Activated T-helper 1 cell treated with anti-CD3 and anti-CD28 coated beads, Interleukin-12 subunit alpha, Interleukin-12 subunit beta, Interleukin-2, Interleukin-4 antibody, amounts not matched to agents 30 ng/mL and 10 ng/mL and 1 ng/mL, durations not matched to agents 14 hours and 24 hours and 36 hours (primary cell): ENCODE results near the gene SENP1. TPM values are rescaled to one million over a fixed set of nuclear protein-coding genes. Genes with fewer than 3 reads are reported as not detected.
A peak's percentile ranks its signal among the peaks of the same experiment; 100 is the strongest.

Source experiments
- DNase-seq: peaks from one replicate; pipeline ENCODE4 v3.0.0; 2021; ENCODE audit warnings: low spot score
- H3K27ac Mint-ChIP-seq: one replicate; pipeline ENCODE4 v1.8.0; 2021; ENCODE audit warnings: mild to moderate bottlenecking, mixed read lengths
- H3K27me3 Mint-ChIP-seq: one replicate; pipeline ENCODE4 v1.8.0; 2022; ENCODE audit warnings: mild to moderate bottlenecking, moderate library complexity, mixed read lengths; ENCODE audit not compliant: insufficient read depth
- H3K36me3 Mint-ChIP-seq: one replicate; pipeline ENCODE4 v1.8.0; 2021; ENCODE audit warnings: low read depth, mixed read lengths
- H3K4me1 Mint-ChIP-seq: one replicate; pipeline ENCODE4 v1.8.0; 2021; ENCODE audit warnings: low read depth, mixed read lengths
- H3K4me3 Mint-ChIP-seq: one replicate; pipeline ENCODE4 v1.8.0; 2021; ENCODE audit warnings: mild to moderate bottlenecking, moderate library complexity, mixed read lengths
- H3K9me3 Mint-ChIP-seq: one replicate; pipeline ENCODE4 v1.8.0; 2021; ENCODE audit warnings: mixed read lengths
- intact Hi-C: fragments of 100-400 bp; cut with micrococcal nuclease; formaldehyde crosslinking; loops from one replicate; pipeline ENCODE4 v1.15.1; 2024
- total RNA-seq: library from RNA; stranded (reverse); gene quantifications from 2 replicates; pipeline ENCODE4 v1.2.3, GENCODE V29; 2022

The SENP1 gene
- total RNA-seq, 1 donor from 2014 or later = 52.2 TPM

DNA sequence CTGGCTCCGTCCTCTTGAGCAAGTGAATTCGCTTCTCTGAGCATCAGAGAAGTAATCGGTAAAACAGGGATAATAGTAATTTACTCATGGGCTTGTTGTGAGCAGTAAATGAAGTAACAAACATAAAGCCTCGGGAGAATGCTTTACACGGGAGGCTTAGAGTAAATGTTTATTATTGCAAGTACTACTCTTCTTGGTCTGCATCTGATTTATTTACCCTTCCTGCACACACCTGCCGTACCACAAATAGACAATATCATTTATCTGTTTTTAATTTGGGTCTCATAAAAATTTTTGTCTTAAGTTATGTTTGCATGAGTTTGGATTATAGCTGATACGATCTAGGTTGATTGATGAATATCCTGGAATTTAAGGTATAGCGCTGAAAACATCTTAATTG, 93.8 kb downstream of the SENP1 start:
- no peaks in the 10 kb centered on the region for H3K9me3 Mint-ChIP-seq
- intact Hi-C loops = no loop called here
- no peaks in the 10 kb centered on the region for H3K36me3 Mint-ChIP-seq
- no peaks in the 10 kb centered on the region for H3K4me1 Mint-ChIP-seq
- H3K4me3 Mint-ChIP-seq = no peak overlapping the region
- no peak for DNase-seq
- H3K27ac Mint-ChIP-seq = no peak overlapping the region
- peaks cover 56% of the 10 kb centered on the region for H3K27me3 Mint-ChIP-seq

DNA sequence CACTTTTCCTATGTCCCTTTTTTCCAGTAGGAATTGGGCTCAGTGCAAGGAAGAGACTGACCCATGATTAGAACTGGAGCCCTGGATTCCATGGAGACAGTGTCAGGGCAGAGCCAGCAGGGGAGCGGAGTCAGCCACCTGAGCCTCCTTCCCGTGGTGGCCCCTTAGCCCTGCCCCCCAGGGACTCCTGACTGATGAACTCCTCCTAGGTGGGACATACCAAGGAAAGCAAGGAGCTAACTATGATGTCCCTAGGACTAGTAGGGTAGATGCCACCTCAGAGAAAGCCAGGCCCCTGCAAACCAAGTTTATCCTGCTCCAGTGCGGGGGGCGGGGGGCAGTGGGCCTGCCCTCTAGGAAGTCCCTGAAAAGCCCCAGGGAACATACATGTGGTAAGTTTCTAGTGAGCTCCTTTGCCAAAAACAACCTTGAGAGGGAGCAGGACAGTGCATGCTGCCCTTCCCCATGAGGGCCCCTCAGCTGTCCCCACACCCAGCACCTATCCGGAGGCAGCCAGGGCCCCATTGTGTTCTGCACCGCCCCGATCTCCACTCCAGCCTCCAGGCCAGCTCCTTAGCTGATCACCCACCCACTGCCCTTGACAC, 95.4 kb downstream of the SENP1 start:
- H3K9me3 Mint-ChIP-seq = no peaks in the 10 kb centered on the region
- H3K4me1 Mint-ChIP-seq = no peaks in the 10 kb centered on the region
- no peak overlapping the region for H3K4me3 Mint-ChIP-seq
- H3K27ac Mint-ChIP-seq = no peak overlapping the region
- no peaks in the 10 kb centered on the region for H3K36me3 Mint-ChIP-seq
- DNase-seq = no peak
- H3K27me3 Mint-ChIP-seq = peaks cover 65% of the 10 kb centered on the region
- intact Hi-C loops = no loop called here

DNA sequence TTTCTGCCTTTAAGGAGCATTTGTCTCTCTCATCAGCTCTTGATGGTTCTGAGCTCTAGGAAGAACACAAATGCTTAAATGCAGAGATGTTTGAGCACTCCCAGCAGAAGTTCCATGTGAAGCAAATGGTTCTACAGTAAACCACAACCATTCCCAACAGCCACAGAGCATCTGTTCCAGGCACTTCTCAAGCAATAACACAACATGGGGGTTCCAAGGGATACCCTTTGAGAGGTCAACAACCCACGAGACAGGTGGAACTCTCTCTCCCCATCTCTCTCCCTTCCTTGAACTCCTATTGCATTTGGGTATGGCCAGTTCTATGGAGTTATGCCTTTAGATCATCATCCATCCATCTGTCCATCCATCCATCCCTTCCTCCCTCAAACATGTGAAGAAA, 96.4 kb downstream of the SENP1 start:
- Mint-ChIP-seq H3K4me1 (no peaks in the 10 kb centered on the region), H3K27me3 (peaks cover 68% of the 10 kb centered on the region), H3K9me3 (no peaks in the 10 kb centered on the region), H3K36me3 (no peaks in the 10 kb centered on the region), H3K27ac (no peak overlapping the region), H3K4me3 (no peak overlapping the region)
- intact Hi-C loops = no loop called here
- no peak for DNase-seq

DNA sequence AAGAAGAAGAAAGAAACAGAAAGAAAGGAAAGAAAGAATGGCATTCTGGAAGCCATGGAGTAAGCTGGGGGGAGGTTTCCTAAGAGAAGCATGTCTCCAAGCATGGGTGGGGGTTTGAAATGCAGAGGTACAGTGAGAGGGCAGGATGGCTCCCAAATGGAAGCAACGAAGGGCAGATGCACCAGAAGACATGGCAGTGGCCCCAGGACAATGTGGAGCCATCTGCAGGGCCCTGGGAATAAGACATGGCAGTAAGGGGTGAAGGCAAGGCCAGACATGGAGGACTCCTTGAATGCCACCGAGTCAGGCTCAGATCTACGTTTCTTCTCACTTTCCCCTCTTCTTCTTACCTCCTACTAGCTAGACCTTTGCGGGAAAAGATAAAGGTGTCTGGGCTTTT, 96.9 kb downstream of the SENP1 start:
- Mint-ChIP-seq H3K9me3 (no peaks in the 10 kb centered on the region), H3K4me1 (peaks cover under 1% of the 10 kb centered on the region), H3K4me3 (no peak overlapping the region), H3K27ac (no peak overlapping the region), H3K27me3 (peaks cover 69% of the 10 kb centered on the region), H3K36me3 (no peaks in the 10 kb centered on the region)
- no peak for DNase-seq
- intact Hi-C loops = no loop called here

DNA sequence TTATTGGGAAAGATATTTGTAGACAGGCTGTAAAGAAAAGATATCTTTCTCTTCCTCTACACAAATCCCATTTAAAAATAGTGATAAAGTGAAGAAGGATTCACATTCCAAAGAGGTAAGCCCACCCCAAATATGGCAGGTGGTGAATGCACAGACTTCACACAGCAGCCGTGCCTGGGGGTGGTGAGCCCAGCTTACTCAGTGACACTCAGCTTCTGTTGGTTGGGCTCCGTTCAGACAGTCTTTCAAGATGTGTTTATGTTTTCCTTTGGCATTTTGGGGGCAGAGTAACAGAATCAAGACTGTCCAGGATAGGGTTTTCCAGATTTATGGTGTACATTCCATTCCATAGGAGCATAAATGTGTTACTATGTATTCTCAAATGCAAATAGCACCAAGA, 97.5 kb downstream of the SENP1 start:
- Mint-ChIP-seq H3K27ac (no peak overlapping the region), H3K36me3 (no peaks in the 10 kb centered on the region), H3K4me3 (no peak overlapping the region), H3K27me3 (peaks cover 70% of the 10 kb centered on the region), H3K9me3 (no peaks in the 10 kb centered on the region), H3K4me1 (peaks cover 7% of the 10 kb centered on the region)
- intact Hi-C loops = no loop called here
- DNase-seq = no peak

DNA sequence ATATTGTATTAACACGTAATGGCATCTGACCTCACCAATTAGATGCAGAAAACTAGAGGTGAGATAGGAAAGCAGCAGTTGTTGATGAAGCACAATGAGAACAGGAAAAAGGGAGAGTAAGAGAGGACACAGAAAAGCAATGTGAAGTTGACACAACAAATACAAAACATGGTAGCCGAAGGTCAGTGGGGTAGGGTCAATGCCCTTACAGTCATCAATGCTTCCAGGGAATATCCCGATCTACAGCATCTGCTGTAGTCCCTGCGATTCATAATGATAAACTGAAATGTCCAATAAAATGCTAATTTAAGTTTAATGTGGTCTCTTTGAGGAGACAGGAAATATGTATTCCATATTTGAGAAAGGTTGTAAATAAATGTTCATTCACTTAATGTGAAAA, 98.7 kb downstream of the SENP1 start:
- Mint-ChIP-seq H3K36me3 (no peaks in the 10 kb centered on the region), H3K4me3 (no peak overlapping the region), H3K9me3 (no peaks in the 10 kb centered on the region), H3K4me1 (peaks cover 18% of the 10 kb centered on the region), H3K27me3 (peaks cover 72% of the 10 kb centered on the region), H3K27ac (no peak overlapping the region)
- no peak for DNase-seq
- intact Hi-C loops = no loop called here

DNA sequence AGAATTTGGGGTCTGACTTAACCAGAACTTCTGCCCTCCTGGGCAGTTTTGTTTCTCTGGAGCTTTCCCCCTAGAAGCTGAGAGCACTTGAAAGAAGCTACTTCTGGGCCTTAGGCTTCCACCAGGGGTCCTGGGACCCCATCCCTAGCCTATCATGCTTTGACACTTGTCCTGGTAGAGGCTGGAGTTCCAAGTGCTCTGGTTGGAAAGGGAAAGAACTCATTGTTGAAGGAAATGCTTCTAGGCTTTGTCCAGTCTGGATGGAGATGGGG, 100.2 kb downstream of the SENP1 start:
- Mint-ChIP-seq H3K4me3 (no peak overlapping the region), H3K9me3 (no peaks in the 10 kb centered on the region), H3K4me1 (peaks cover 32% of the 10 kb centered on the region), H3K36me3 (no peaks in the 10 kb centered on the region), H3K27me3 (peaks cover 78% of the 10 kb centered on the region), H3K27ac (no peak overlapping the region)
- no peak for DNase-seq
- intact Hi-C loops = no loop called here

DNA sequence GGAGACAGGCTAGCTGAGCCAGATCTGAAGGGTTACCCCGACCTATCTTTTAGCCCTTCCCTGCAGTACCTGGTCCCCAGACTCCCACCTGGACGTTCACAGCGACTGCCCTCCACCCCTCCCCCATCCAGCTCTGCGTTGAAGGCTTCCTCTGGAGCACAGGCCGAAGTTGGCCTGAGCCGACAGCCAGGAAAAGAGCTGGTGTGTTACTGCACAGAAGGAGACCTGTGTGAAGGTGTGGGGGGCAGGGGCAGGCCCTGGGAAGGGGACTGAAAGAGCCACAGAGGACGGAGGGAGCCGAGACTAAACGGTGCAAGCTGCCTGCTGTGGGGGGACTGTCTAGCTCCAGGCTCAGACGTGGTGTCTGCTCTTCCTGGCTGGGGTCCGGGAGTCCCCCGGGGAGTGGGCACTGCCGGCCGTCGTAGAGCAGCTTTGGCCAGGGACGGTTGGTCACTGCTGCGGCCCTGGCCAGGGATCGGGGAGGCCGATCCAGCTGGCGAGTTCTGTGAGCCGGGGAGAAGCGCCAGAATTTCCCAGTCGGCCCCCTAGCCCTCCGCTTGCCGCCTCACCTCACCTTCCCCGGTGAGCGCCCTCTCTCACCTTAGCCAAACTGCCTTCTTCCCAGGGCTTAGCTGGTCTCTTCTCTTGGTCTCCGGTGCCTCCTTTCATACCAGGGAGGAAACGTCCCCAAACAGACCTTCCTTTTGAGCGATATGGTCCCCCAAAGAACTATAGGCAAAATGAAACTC, 100.7 kb downstream of the SENP1 start:
- Mint-ChIP-seq H3K4me1 (peaks cover 32% of the 10 kb centered on the region), H3K36me3 (no peaks in the 10 kb centered on the region), H3K27ac (no peak overlapping the region), H3K4me3 (peak overlapping the region; percentile 25), H3K27me3 (peaks cover 83% of the 10 kb centered on the region), H3K9me3 (no peaks in the 10 kb centered on the region)
- no peak for DNase-seq
- intact Hi-C loops = no loop called here

DNA sequence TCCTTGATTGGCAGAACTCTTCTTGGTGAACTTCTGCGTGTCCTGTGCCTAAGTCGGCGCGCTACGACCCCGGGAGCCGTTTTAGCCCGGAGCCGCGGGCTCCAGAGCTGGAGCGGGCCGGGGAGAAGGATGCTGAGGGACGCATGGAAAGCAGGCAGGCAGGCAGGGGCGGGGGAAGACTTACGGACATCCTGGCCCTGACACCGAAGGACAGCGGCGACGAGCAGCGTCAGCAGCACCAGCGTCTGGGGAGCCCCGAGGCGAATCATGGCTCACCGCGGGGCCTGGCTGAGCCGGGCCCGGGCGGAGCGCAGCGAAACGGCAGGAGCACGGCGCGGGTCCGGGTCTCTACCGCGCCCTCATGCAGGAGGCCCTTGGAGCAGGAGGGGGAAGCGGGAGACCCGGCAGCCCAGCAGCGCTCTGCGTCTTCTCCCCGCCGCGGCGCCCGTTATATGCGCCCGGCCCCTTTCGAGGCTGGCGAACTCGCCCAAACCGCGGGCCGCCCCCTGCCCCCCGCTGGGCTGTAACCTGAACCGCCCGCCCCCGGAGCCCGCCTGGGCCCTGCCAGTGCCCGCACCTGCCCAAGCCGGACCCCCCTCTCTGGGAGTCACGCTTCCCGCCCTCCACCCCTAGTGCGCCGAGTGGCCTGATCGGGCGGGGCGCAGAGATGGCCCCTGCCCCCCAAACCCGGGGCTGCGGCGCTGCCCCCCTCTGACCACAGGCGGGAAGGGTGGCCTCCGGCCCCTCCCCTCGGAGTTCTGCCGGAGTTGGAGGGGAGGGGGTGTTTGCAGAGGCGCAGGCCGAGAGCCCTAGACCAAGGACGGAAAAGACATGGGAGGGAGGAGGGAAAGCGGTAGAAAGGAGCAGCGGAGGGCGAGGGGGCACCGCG, 101.6 kb downstream of the SENP1 start, which contains the start of gene COL2A1:
Gene COL2A1, minus strand, starts transcription at position 424 of the 889 bp plus-strand sequence. Its CDS starts 155 bp downstream, at position 269.
- Mint-ChIP-seq H3K27ac (peak within 1 kb of the TSS; percentile 35), H3K9me3 (no peaks in the 10 kb centered on the region), H3K4me3 (peak within 1 kb of the TSS; percentile 41), H3K27me3 (peaks cover 88% of the 10 kb centered on the region), H3K36me3 (no peaks in the 10 kb centered on the region), H3K4me1 (peaks cover 32% of the 10 kb centered on the region)
- intact Hi-C loops = loop anchor here (5.0 kb wide), 3 partner anchors 163 to 973 kb away; partner anchors contain the start of genes CCDC184 and WNT1
- no peak for DNase-seq

DNA sequence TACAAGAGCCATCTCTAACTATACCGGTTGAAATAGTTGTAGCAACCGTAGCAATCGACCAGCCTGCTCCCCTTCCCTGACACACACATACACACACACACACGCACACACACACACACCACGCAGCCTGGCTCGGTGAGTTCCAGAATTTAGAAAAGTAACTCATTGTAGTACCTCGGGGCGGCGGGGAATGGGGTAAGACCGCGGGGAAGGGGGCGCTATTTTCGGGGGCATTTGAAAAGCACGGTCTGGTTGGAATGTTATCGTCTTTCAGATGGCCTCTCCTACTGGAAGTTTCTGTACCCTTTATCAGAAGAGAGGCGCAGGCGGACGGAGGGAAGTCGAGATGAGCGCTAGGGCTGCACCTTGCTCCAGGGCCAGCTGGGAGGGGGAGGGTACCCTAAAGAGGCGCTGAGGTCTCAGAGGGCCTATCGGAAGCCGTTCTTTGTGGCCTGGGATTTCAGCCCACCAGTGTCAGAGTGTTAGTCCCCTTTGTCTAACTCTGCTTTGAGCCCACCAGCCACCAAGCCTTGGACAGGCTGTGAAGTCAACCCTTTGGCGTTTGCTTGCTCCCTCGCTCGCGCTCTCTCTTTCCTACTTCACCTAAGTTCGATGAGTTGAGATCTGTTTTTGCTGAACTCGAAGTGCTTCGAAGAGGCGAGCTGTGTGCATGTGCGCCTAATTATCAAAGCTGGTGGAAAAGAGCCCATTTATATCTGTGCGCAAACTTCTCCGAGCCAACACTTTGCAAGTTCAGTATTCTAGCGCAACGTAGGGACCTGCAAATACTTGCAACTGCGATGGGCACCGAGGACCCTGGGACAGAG, 102.4 kb downstream of the SENP1 start:
- Mint-ChIP-seq H3K27me3 (peaks cover 89% of the 10 kb centered on the region), H3K4me3 (peak overlapping the region; percentile 54), H3K9me3 (no peaks in the 10 kb centered on the region), H3K4me1 (peaks cover 32% of the 10 kb centered on the region), H3K27ac (peak overlapping the region; percentile 35), H3K36me3 (no peaks in the 10 kb centered on the region)
- DNase-seq = no peak
- intact Hi-C loops = loop anchor here (2.0 to 5.0 kb wide), 4 partner anchors 41 to 974 kb away; partner anchors contain the start of genes CCDC184, TMEM106C and WNT1

DNA sequence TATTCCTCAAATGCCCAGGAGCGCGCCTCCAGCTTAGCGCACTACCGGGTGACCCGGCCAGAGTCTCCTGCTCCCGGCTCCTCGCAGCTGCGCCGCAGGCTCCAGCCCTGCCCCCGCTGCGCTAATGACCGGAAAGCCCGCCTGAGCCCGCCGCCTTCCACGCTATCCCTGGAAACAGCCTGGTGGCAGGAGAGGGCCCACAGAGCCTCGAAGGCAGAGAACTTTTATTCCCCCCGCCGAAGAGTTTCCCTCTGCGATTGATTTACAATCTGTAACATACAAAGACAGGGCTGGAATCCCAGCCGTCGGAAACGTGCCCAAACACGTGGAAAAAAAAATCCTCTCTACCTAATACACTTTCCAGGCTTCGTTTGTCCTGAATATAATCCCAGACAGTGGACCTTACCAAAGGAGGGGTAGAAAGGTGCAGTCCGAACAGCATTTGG, 103.1 kb downstream of the SENP1 start:
- Mint-ChIP-seq H3K4me3 (peak overlapping the region; percentile 54), H3K27me3 (peaks cover 89% of the 10 kb centered on the region), H3K4me1 (peaks cover 32% of the 10 kb centered on the region), H3K9me3 (no peaks in the 10 kb centered on the region), H3K36me3 (no peaks in the 10 kb centered on the region), H3K27ac (no peak overlapping the region)
- DNase-seq = no peak
- intact Hi-C loops = loop anchor here (2.0 to 5.0 kb wide), 4 partner anchors 40 to 975 kb away; partner anchors contain the start of genes CCDC184, TMEM106C and WNT1

DNA sequence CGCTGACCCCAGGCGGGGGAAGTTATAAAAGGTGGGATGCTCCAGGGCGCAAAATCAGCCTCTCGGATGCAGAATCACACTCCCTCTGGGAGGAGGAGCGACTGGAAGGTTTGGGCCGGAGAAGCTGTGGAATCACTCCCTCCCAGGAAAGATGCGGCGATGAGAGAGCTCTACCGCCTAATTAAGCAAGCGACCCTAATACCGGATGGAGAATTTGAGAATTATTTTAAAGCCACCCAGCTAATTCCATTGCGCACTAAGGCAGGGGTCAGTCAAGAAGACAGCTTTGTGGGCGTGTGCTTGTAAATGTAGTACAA, 103.5 kb downstream of the SENP1 start:
- Mint-ChIP-seq H3K36me3 (no peaks in the 10 kb centered on the region), H3K27me3 (peaks cover 87% of the 10 kb centered on the region), H3K4me1 (peaks cover 32% of the 10 kb centered on the region), H3K9me3 (no peaks in the 10 kb centered on the region), H3K27ac (no peak overlapping the region), H3K4me3 (peak overlapping the region; percentile 54)
- intact Hi-C loops = loop anchor here (2.0 to 5.0 kb wide), 4 partner anchors 40 to 975 kb away; partner anchors contain the start of genes CCDC184, TMEM106C and WNT1
- DNase-seq = no peak
